Left renal cortex interstitium (tissue), 4 donors: ENCODE measurements around the gene ETV2. TPM values are rescaled to one million over a fixed set of nuclear protein-coding genes. Genes with fewer than 3 reads are reported as not detected.
A peak's percentile ranks its signal among the peaks of the same experiment; 100 is the strongest.
"Not testable (repeated sequence)": the region's sequence is repeated elsewhere in the genome, so short reads cannot be mapped to it uniquely, and the experiment has no call there.

Experiments used
- DNase-seq, 4 donors: peaks; one replicate each; pipeline ENCODE4 v3.0.0-alpha.2; 2013; ENCODE audit warnings: low read depth in 4 of 4, low spot score in 2 of 4, missing footprints in 1 of 4
- polyA plus RNA-seq, 4 donors: library from polyadenylated mRNA; unstranded; fragments of 120-200 nt; gene quantifications; one replicate each; pipeline ENCODE4 v1.2.1, GENCODE V29; 2013; ENCODE audit not compliant: insufficient read length in 4 of 4

ETV2 gene
- polyA plus RNA-seq, 4 donors: 1.1 to 3.6 (median 2.6) TPM

GRCh38 chr19:35654828-35655227 is 13.3 kb downstream of the ETV2 start:
- DNase-seq: not testable (repeated sequence)

GRCh38 chr19:35655600-35655999 is 14.1 kb downstream of the ETV2 start:
- no peak for DNase-seq

- DNase-seq: no peak
These were observed 15.2 kb downstream of the ETV2 start for GRCh38 chr19:35656700-35657099.

GRCh38 chr19:35657904-35658700 is 16.6 kb downstream of the ETV2 start:
- no peak for DNase-seq

GRCh38 chr19:35661995-35662340 is 20.4 kb downstream of the ETV2 start:
- DNase-seq: no peak

- no peak for DNase-seq
These were observed 22.4 kb downstream of the ETV2 start for GRCh38 chr19:35663981-35664380.

DNA sequence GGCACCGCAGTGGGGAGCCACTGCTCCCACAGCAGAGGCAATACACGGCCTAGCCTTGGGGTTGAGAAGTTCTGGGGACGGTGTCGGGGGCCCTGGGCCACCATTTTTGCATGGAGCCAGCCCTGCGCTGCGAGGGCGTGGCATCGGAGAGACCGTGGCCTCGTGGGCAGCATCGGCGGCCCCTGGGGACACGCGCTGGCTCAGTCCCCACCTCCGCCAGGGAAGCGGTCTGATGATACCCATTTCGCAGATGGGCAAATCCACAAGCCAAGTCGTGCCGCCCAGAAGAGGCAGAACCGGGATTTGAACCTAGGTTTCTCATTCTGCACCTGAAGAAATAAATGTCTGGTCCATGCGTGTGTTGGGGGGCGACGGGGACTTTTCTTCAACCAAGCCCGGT is 23.6 kb downstream of the ETV2 start:
- DNase-seq: no peak

DNA sequence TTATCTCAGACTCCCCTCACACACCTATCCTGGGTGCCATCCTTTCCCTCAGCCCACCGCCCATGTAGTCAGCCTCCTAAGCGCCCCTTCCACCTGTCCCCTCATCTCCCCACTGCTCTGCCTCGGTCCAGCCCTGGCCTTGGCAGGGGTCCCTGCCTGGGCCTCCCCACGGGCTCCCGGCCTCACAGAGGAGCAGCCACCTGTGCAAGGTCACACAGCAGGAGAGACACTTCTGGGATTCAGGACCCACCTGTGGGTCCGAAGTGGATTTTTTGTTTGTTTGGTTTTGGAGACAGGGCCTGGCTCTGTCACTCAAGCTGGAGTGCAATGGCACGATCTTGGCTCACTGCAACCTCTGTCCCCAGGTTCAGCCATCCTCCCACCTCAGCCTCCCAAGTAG is 24.1 kb downstream of the ETV2 start:
- DNase-seq: no peak

GRCh38 chr19:35666251-35666913 is 24.8 kb downstream of the ETV2 start, which contains the start of gene UPK1A:
Gene UPK1A (plus strand): TSS chr19:35666517. CDS start chr19:35666813, 296 bp downstream.
- DNase-seq: no peak

DNA sequence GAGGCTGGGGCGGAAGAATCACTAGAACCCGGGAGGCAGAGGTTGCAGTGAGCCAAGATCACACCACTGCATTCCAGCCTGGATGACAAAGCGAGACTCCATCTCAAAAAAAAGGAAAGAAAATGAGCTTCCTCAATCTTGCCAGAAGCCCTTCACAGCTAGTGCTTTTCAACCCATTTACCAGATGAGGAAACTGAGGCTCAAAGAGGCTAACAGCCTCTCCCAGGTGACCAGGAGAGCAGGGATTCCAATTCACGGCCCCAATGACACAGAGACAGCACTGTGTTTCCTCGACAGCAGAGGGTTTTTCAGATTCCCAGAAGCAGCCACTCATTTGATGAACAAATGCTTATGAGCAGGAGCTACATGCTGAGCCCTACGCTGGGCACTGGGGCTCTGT is 28.0 kb downstream of the ETV2 start:
- DNase-seq: no peak

- no peak for DNase-seq
These were observed 28.4 kb downstream of the ETV2 start for GRCh38 chr19:35669974-35670373.

GRCh38 chr19:35670686-35671085 is 29.1 kb downstream of the ETV2 start:
- DNase-seq: no peak

DNA sequence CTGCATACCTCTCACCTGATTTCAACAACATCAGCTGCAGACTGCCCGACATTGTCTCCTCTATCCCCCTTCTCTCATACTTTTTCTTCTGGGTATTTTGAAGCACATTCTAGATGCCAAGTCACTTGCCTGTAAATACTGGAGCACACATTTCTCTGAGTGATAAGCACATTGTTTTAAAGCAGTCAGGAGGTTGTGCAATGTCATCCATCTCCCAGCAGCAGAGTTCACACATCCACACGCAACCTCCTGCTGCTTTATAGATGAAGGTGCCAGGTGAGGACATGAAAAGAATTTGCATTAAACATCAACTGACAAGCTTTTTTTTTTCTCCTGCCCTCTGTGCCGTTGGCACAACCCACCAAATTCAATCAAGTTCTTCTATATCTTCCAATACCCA is 30.3 kb downstream of the ETV2 start:
- no peak for DNase-seq

DNA sequence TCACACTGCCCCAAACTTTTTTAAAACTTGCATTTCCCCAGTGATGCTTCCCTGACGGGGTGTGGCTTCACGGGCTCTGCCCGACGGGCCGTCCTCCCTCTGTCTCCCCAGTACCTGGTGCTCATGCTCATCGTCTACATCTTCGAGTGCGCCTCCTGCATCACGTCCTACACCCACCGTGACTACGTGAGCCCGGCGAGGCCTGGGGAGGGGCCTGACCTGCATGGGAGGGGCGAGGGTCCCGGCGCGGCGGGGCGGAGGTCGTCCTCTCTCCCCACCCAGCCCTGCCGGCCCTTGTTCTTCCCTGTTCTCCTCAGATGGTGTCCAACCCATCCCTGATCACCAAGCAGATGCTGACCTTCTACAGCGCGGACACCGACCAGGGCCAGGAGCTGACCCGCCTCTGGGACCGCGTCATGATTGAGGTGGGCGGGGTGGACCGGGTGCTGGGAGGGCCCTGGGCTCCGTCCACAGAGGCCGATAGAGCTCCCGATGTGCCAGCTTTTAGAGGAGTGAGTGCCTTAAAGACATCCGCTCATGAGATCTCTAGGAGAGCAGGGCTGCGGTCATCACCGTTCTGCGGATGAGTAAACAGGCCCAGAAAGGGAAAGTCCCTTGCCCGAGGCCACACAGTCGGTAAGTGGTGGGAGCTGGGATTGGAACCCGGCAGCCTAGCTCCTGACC is 31.7 kb downstream of the ETV2 start:
- no peak for DNase-seq

GRCh38 chr19:35675589-35676140 is 34.1 kb downstream of the ETV2 start:
- DNase-seq: no peak

DNA sequence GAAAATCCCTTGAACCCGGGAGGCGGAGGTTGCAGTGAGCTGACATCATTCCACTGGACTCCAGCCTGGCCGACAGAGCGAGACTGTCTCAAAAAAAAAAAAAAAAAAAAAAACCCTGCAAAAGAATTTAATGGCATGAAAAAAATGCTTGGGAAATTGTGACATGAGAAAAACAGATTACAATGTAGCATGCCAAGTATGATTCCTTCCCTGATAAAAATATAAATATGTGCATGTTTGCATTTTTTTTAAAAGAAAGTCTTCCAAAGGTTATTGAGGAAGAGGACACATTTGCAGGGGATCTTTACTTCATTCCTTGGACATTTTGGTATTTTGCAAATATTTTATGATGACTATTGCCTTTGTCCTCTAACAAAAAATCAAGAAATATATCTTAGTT is 48.3 kb downstream of the ETV2 start:
- no peak for DNase-seq

DNA sequence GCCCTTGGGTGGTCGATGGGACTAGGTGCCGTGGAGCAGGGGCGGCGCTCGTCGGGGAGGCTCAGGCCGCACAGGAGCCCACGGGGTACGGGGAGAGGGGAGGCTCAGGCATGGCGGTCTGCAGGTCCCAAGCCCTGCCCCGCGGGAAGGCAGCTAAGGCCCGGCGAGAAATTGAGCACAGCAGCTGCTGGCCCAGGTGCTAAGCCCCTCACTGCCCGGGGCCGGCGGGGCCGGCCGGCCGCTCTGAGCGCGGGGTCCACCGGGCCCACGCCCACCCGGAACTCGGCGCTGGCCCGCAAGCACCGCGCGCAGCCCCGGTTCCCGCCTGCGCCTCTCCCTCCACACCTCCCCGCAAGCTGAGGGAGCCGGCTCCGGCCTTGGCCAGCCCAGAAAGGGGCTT is 49.6 kb downstream of the ETV2 start:
- DNase-seq: not testable (repeated sequence)

GRCh38 chr19:35692010-35692409 is 50.5 kb downstream of the ETV2 start:
- no peak for DNase-seq

- no peak for DNase-seq
These were observed 51.9 kb downstream of the ETV2 start for GRCh38 chr19:35693422-35693821.

DNA sequence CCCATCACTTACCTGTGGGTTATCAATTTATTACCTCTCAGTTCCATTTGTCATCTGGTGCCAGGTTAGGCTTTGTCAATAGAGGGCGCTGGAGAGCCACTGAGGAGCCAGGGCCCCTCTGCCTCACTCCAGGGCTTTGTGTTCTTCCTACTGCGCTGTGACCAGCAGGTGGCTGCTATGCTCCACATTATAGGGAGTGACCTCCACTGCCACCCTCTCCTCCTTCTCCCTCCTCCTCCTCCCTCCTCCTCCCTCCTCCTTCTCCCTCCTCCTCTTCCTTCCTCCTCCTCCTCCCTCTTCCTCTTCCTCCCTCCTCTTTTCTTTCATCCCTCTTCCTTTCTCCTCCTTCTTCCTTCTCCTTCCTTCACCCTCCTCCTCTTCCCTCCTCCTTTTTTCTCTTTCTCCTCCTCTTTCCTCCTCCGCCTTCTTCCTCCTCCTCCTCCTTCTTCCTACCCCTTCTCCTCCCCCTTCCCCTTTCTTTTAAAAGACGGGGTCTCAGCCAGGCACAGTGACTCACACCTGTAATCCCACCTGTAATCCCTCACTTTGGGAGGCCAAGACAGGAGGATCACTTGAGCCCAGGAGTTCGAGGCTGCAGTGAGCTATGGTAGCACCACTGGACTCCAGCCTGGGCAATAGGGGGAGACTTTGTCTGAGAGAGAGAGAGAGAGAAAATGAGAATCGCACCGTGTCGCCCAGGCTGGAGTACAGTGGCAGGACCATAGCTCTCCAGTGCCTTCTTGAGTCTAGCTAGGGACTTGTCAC is 52.5 kb downstream of the ETV2 start:
- DNase-seq: peak in 3 of 4 donors; percentile 64 to 79 (median 65)
